ENCODE results near the gene ANGEL2. TPM values are rescaled to one million over a fixed set of nuclear protein-coding genes. Genes with fewer than 3 reads are reported as not detected.
A peak's percentile ranks its signal among the peaks of the same experiment; 100 is the strongest.

The ANGEL2 gene
- total RNA-seq, 1 donor from 2014 or later = 16.4 TPM

- intact Hi-C loops (cut with micrococcal nuclease) = no loop called here
- ATAC-seq = no peak
Observed at GRCh38 chr1:212957546-212957945, 58.1 kb downstream of the ANGEL2 start.

DNA sequence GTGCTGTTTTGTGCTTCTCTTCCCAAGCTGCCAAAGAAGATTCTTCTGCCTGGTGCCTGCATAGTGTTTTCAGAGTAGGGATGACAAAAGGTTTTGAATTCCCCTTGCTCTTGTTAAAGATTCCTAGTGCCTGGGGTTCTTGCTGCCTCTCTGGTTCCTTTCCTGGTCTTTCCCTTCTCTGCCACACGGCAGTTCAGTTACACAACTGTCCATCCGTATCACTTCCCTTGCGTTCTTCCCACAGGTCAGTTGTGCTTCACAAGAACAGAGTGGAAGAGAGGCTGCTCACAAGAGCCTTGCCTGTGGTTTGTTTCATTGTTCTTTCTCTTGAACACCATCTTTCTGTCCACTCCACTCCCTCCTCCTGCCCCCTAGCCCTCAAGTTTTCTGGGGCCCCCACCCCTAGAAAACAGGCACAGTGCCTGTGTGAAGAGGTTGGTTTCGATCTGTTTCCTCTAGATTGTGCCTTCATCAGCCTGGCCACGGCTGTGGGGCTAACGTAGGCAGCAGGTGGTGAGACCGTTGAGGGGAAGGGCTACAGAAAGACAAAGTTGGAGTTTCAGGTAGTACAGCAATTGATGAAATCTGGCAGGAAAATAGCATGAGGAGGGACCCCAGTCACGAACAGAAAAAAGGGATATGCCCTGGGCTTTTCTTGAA, 59.6 kb downstream of the ANGEL2 start:
- DNase-seq (no peak), ATAC-seq (no peak)
- intact Hi-C loops (cut with micrococcal nuclease) = no loop called here

More at GRCh38 chr1:212957546-212957945, 58.1 kb downstream of the ANGEL2 start:
- DNase-seq = no peak

DNA sequence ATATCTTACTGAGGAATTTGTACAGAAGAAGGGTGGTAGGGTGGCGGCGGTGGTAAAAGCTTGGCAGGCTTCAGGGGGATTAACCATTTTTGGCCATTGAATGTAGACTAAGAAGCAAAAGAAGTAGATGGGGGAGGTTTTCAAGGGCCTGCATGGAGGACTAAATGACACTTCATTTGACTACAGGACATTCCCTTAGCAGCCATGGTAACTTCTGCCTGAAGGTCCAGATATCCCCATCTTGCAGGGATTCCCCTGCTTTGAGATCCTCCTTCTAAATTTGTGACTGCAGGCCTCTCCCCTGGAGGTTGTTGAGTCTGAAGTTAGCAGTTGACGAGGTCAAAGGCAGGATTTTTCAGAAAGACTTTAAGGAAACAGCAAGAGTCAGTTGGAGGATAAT, 60.6 kb downstream of the ANGEL2 start:
- intact Hi-C loops (cut with micrococcal nuclease) = no loop called here
- DNase-seq = no peak
- ATAC-seq = no peak

DNA sequence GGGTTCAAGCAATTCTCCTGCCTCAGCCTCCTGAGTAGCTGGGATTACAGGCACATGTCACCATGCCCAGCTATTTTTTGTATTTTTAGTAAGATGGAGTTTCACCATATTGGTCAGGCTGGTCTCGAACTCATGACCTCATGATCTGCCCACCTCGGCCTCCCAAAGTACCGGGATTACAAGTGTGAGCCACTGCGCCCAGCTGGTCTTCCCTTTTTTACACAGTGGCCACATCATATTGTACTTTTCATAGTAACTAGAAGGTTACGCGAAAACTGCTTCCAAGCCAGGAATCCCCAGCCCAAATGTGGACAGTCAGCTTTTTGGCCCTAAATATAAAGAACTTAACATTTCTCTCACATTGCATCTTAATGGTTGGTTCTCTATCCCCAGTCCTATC, 61.2 kb downstream of the ANGEL2 start:
- no peak for ATAC-seq
- DNase-seq = no peak
- intact Hi-C loops (cut with micrococcal nuclease) = no loop called here

GRCh38 chr1:212953321-212953720, 62.3 kb downstream of the ANGEL2 start:
- DNase-seq = no peak
- intact Hi-C loops (cut with micrococcal nuclease) = no loop called here
- ATAC-seq = no peak

- ATAC-seq (no peak), DNase-seq (no peak)
- intact Hi-C loops (cut with micrococcal nuclease) = no loop called here
Observed at GRCh38 chr1:212952641-212952976, 63.1 kb downstream of the ANGEL2 start.

GRCh38 chr1:212951947-212952640, 63.6 kb downstream of the ANGEL2 start:
- DNase-seq (no peak), ATAC-seq (no peak)
- intact Hi-C loops (cut with micrococcal nuclease) = no loop called here

GRCh38 chr1:212951126-212951946, 64.3 kb downstream of the ANGEL2 start:
- ATAC-seq (peak; percentile 42), DNase-seq (no peak)
- intact Hi-C loops (cut with micrococcal nuclease) = no loop called here

GRCh38 chr1:212950243-212951125, 65.2 kb downstream of the ANGEL2 start, which contains the start of gene VASH2:
VASH2 (plus strand) TSS chr1:212950541; CDS start chr1:212951543, 1,002 bp downstream.
- DNase-seq (peak; percentile 91), ATAC-seq (peak; percentile 99)
- intact Hi-C loops (cut with micrococcal nuclease) = no loop called here

DNA sequence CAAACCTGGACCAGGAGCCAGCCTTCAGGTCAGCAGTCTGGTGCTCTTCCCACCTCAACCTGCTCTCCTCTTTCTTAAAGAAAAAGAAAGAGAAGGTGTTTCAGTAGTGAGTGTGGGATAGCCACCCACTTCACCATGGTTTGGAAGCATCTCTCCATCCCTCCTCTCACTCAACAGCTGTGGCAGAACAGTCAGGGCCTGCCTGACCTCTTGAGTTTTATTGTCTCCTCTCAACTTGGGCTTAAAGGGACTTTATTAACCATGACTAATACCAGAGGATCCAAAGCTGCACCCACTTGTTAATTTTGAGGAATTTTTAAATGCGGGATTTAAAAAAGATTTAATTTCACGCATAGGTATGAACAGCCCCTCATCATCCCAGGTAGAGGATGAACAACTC, 65.9 kb downstream of the ANGEL2 start:
- intact Hi-C loops (cut with micrococcal nuclease) = no loop called here
- ATAC-seq (no peak), DNase-seq (no peak)

- DNase-seq (no peak), ATAC-seq (no peak)
- intact Hi-C loops (cut with micrococcal nuclease) = no loop called here
Observed at GRCh38 chr1:212946872-212947271, 68.8 kb downstream of the ANGEL2 start.

DNA sequence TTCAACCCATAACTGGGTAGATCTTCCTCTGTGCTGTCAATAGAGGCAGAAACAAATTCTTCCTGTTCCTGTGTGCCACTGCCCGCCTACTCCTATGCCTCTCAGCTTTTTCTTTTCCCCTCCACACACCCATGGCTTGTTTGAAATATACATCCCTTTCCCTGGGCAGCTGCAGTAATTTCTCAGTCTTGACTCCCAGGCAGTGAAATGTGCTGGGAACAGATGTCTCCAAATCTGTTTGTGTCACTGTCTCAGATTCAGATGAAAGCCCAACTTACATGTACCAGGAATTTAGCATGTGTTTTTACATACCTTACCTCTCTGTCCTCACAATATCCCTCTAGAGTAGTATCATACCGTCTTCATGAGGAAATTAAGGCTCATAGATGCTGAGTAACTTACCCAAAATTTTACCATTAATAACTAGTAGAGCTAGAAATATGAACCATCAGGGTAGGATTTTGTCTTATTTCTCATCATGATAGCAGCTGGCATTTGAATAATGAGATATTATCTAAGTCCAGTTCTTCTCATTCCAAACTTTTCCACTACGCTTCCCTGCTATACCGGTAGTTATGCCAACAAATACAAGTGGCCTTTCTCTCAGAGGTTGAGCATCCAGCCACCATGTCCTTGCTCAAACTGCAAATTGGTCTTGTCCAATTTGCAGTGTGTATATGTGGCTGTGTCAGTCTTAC, 70.1 kb downstream of the ANGEL2 start:
- no peak for DNase-seq
- no peak for ATAC-seq
- intact Hi-C loops (cut with micrococcal nuclease) = no loop called here

GRCh38 chr1:212945056-212945455, 70.6 kb downstream of the ANGEL2 start:
- intact Hi-C loops (cut with micrococcal nuclease) = no loop called here
- ATAC-seq (peak; percentile 37), DNase-seq (no peak)

GRCh38 chr1:212944229-212944901, 71.3 kb downstream of the ANGEL2 start:
- ATAC-seq (no peak), DNase-seq (no peak)
- intact Hi-C loops (cut with micrococcal nuclease) = no loop called here

DNA sequence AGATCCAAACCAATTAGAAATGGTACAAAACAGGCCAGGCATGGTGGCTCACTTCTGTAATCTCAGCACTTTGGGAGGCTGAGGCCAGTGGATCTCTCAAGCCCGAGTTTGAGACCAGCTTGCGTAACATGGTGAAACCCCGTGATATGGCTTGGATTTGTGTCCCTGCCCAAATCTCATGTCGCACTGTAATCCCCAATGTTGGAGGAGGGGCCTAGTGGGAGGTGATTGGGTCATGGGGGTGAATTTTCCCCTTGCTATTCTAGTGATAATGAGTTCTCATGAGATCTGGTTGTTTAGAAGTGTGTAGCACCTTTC, 72.3 kb downstream of the ANGEL2 start:
- ATAC-seq (no peak), DNase-seq (no peak)
- intact Hi-C loops (cut with micrococcal nuclease) = no loop called here

- intact Hi-C loops (cut with micrococcal nuclease) = no loop called here
- DNase-seq (no peak), ATAC-seq (no peak)
Observed at GRCh38 chr1:212942679-212943392, 72.8 kb downstream of the ANGEL2 start.
